Motor neuron (in vitro differentiated cells): ENCODE measurements around the gene CCDC195. TPM values are rescaled to one million over a fixed set of nuclear protein-coding genes. Genes with fewer than 3 reads are reported as not detected.

ENCODE experiments used
- ATAC-seq, 8 experiments: fragments of 200-7000 bp; cut with Tn5 transposase; replicated peaks in 6 of 8; 2 replicates each; pipeline ENCODE4 v1.8.0; 2021; ENCODE audit warnings: mild to moderate bottlenecking in 8 of 8, moderate library complexity in 8 of 8
- H3K27ac ChIP-seq, 2 donors: fragments of 250-450 bp; sonication (Bioruptor Pico); 2 replicates each; pipeline ENCODE4 v1.9.0; 2021; ENCODE audit warnings: antibody characterized with exemption in 2 of 2, mild to moderate bottlenecking in 2 of 2, moderate library complexity in 1 of 2
- H3K4me1 ChIP-seq, 2 donors: fragments of 250-450 bp; sonication (Bioruptor Pico); replicated peaks in 1 of 2; 2 replicates each; pipeline ENCODE4 v1.6.1; 2021; ENCODE audit warnings: antibody characterized with exemption in 2 of 2, mild to moderate bottlenecking in 2 of 2, moderate library complexity in 1 of 2
- H3K4me3 ChIP-seq, 5 donors: fragments of 250-450 bp; sonication (Bioruptor Pico); 2 replicates each; pipeline ENCODE4 v1.9.0; 2021; ENCODE audit warnings: antibody characterized with exemption in 5 of 5, mild to moderate bottlenecking in 5 of 5, moderate library complexity in 4 of 5
- WGBS, 10 experiments: fragments of 450-650 bp; shearing (Covaris generic); methylation state at CpG; one replicate each; pipeline ENCODE4 v1.0.0; 2022; 5-methylcytosine and 5-hydroxymethylcytosine counted together
- in situ Hi-C, 9 experiments: fragments of 400-800 bp; cut with MboI; loops; one replicate each; pipeline ENCODE4 v1.15.0; 2021; ENCODE audit warnings: low sequenced_read_pairs in 9 of 9, low pct_unique_long_range_greater_than_20kb in 2 of 9; ENCODE audit not compliant: unreplicated experiment in 9 of 9
- total RNA-seq, 8 experiments: library from RNA; unstranded; fragments of 300-600 nt; gene quantifications; 2 replicates each; pipeline versions ENCODE4 v1.2.3 to v1.2.4, GENCODE V29; 2022

CCDC195 gene
- total RNA-seq, 8 experiments from 2014 or later, result not detected

- Histone ChIP-seq H3K4me1 (no peaks in the 10 kb centered on the region), H3K4me3 (no peak overlapping the region), H3K27ac (no peak overlapping the region)
- in situ Hi-C loops, result loop anchor here in 3 of 9 experiments (10.0 to 25.0 kb wide), 2 partner anchors 107 to 300 kb away; no protein-coding TSS in a partner anchor
- ATAC-seq, result no peak
- 56 to 90% methylated on average over 2 to 3 of the region's 26 CpGs; no CpG with 5 or more reads in 8 of the 10 experiments for WGBS, 10 experiments
Measured at GRCh38 chr2:224655006-224655537, 61.1 kb downstream of the CCDC195 start.

Other genes with a start within 250 kb of the CCDC195 start
- gene CUL3, start 131.0 kb downstream of the CCDC195 start, total RNA-seq, result 100 to 1,000 TPM in 2 of 8 experiments, 10 to 100 TPM in 6; 54.8 to 123 (median 73.9) TPM